ENCODE data around the gene TMEM131L.
"Not testable (repeated sequence)": the region's sequence is repeated elsewhere in the genome, so short reads cannot be mapped to it uniquely, and the experiment has no call there.

DNA sequence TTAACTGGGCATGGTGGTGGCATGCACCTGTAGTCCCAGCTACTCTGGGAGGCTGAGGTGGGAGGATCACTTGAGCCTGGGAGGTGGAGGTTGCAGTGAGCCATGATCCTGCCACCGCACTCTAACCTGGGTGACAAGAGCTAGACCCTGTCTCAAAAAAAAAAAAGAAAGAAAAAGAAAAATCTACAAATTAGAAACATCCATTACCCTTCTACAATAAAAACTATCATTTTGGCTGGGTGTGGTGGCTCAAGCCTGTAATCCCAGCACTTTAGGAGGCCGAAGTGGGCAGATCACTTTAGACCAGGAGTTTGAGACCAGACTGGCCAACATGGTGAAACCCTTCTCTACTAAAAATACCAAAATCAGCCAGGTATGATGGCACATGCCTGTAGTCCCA, 43.1 kb downstream of the TMEM131L start:
- TF ChIP-seq POLR2A (IDR thresholded peaks at IDR 0.05) = not testable (repeated sequence)
- TF ChIP-seq, protein P1, sequence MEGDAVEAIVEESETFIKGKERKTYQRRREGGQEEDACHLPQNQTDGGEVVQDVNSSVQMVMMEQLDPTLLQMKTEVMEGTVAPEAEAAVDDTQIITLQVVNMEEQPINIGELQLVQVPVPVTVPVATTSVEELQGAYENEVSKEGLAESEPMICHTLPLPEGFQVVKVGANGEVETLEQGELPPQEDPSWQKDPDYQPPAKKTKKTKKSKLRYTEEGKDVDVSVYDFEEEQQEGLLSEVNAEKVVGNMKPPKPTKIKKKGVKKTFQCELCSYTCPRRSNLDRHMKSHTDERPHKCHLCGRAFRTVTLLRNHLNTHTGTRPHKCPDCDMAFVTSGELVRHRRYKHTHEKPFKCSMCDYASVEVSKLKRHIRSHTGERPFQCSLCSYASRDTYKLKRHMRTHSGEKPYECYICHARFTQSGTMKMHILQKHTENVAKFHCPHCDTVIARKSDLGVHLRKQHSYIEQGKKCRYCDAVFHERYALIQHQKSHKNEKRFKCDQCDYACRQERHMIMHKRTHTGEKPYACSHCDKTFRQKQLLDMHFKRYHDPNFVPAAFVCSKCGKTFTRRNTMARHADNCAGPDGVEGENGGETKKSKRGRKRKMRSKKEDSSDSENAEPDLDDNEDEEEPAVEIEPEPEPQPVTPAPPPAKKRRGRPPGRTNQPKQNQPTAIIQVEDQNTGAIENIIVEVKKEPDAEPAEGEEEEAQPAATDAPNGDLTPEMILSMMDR (IDR thresholded peaks at IDR 0.05) = not testable (repeated sequence)

All from testis (tissue), 2 donors.